Frontal cortex (tissue), 4 donors: ENCODE results near the gene DPH1. TPM values are rescaled to one million over a fixed set of nuclear protein-coding genes. Genes with fewer than 3 reads are reported as not detected.
A peak's percentile ranks its signal among the peaks of the same experiment; 100 is the strongest.

Source experiments
- DNase-seq, 2 donors: peaks; one replicate each; pipeline ENCODE4 v3.0.0; 2012; ENCODE audit warnings: low spot score in 2 of 2
- FAIRE-seq: peaks from 2 replicates; lab custom pipeline; 2012; peaks lifted over from hg19 to GRCh38; lab: Jason Lieb, UNC
- total RNA-seq: library from RNA; depleted of rRNA; stranded (reverse); fragments of >200 nt; gene quantifications from one replicate; pipeline ENCODE4 v1.2.3, GENCODE V29; 2014
- donor health status: control.
- donor health status: control.
- donor health status: control.

Gene DPH1
- total RNA-seq, 1 donor from 2014 or later: 21.6 TPM

DNA sequence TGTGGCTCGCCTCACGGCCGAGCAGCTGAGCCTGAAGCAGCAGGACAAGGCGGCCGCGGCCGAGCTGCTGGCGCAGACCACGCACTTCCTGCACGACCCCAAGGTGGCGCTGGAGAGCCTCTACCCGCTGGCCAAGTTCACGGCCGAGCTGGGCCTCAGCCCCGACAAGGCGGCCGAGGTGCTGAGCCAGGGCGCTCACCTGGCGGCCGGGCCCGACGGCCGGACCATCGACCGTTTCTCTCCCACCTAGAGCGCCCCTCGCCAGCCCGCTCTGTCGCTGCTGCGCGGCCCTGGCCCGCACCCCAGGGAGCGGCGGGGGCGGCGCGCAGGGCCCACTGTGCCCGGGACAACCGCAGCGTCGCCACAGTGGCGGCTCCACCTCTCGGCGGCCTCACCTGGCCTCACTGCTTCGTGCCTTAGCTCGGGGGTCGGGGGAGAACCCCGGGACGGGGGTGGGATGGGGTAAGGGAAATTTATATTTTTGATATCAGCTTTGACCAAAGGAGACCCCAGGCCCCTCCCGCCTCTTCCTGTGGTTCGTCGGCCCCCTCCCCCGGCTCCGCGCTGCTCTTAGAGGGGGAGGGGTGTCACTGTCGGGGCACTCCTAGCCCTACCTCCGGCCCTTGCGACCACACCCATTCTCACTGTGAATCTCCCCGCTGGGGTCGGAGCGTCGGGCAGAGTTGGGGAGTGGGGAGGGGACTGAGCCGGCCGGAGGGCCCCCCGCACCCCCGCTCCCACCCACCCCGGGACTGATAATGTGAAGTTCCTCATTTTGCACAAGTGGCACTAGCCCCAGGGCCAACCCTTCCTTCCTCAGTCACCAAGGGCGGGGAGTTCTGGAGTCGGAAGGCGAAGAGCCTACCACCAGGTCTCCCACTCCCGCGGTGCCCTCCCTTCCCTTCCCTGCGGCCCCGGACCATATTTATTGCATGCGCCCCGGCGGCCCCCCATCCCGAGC, 28.9 kb downstream of the DPH1 start:
- peak; percentile 70 to 74 for DNase-seq
- no peak for FAIRE-seq

DNA sequence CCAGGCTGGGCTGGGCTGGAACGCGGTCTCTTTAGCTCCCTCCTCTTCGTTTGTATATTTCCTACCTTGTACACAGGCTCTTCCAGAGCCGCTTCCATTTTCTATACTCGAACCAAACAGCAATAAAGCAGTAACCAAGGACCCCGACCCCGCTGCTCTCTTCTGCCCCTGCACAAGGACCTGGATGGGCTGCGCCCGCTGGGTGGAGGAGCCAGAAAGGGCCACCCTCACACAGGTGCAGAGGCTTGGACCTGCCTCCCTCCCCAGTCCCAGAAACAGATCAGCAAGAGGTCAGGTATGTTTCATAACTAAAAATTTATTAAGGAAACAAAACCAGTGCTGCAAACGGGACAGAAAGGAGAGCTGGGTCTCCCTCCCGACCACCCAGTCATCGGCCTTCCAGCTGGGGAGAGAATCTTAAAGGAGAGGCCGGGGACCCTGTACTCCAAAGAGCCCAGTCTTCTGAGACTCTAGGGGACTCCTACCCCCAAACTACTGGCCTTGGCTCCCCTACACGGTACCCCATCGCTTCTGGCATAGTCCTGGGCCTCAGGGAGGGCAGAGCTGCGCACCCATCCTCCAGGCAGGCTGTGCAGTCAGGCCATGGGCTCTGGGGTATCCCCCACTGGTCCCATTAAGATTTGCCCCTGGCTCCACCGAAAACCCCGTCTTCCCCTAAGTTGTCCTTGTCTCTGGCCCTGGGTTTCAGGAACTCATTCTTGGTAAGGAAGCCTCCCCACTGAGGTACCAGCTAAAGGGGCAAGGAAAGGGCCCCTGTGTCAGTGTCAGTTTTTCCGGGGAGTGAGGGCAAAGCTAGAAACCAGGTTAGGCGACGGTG, 29.8 kb downstream of the DPH1 start:
- FAIRE-seq: no peak
- no peak for DNase-seq

DNA sequence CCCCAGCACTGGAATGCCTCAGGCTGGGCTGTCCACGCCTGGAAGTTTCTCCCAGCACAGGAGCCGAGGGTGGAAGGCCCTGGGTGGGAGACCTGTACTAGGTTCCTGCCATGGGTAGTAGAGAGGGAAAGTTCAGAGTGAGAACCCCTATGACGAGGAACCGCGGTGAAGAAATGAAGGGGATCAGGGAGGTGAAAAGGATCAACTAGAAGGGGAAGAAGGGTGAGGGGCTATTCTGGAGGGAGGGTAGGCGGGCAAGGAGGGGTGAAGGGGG, 30.4 kb downstream of the DPH1 start:
- no peak for DNase-seq
- FAIRE-seq: no peak

DNA sequence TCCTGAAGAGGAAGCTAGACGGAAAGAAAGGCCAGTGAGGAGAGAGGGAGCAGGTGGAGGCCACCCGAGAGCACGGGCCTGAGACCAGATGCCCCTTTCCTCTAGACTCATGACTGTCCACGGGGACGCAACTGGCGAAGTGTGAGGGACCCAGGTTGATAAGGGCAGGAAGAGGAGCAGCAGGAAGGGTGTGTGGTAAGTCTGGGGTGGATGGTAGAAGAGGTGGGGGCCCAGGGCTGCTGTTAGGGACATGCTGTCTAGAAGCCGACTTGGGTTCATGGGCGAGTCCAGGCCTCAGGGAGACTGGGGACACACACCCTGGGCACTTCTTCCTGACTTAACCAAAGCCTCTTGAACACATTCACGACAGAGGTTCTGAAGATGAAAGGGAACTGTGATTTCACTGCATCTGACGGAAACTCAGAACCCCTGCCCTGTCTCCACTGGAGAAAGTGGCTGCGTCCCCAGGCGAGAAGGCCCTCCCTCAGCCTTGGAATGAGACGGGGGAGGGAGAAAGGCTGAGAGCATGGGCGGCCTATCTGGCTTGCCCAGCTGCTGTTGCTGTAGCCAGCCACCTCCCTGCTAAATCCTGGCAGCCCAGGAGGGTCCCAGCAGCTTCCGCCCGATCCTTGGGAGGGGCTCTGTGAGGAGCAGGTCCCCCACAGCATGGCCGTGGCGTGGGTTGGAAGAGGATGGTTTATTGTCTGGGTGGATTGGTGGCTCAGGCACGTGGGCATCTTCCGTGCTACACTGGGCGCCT, 30.9 kb downstream of the DPH1 start:
- no peak for FAIRE-seq
- DNase-seq: no peak

DNA sequence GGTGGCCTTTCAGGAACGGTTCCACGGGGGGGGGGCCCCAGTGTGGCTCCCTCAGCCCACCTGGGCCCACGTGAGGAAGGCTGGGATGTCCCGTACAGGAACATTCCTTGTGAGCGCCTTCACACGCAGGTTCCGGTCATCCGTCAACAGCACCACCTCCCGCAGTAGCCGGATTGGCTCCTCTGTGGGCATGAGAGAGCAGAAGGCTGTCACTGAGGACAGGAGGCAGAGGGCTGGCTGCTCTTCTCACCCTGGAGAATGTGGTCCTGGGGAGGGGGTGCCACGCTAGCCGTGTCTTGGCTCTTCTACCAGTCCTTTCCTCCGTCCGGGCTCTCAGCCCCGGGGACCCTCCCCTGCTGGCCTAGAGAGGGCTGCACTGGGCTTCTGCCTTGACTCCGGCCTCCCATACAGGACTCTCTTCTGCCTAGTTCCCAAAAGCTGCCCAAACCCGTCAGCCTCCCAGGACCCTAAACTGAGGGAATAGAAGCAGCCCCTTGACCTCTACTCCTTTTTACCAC, 31.5 kb downstream of the DPH1 start:
- FAIRE-seq: no peak
- no peak for DNase-seq

DNA sequence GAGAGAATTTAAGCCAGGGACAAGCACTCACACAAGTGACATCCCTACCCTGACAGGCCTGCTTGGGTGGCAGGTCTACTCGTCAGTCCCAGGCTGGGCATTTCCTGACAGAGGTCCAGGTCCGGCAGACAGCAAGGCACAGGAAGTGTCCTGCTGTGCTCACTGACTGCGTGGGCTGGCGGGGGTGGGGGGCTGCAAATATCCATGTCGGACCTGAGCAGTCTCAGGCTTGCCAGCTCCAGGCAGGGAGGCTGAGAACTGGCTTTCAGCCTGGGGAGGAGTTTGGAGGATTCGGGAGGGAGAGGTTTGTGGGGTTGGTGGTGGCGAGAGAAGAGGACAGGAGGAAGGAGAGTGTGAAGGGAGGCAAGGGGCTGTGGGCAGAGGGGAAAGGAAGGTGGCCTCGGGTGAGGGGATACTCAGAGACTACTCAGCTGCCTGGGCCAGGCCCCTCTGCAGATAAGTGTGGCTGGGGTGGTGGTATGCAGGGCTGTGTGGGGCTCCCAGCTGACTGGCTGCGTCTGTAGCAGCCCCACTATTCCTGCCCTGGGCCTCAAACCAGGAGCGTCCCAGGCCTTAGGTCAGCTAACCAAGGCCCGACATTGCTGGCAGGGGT, 32.7 kb downstream of the DPH1 start:
- DNase-seq: no peak
- no peak for FAIRE-seq

DNA sequence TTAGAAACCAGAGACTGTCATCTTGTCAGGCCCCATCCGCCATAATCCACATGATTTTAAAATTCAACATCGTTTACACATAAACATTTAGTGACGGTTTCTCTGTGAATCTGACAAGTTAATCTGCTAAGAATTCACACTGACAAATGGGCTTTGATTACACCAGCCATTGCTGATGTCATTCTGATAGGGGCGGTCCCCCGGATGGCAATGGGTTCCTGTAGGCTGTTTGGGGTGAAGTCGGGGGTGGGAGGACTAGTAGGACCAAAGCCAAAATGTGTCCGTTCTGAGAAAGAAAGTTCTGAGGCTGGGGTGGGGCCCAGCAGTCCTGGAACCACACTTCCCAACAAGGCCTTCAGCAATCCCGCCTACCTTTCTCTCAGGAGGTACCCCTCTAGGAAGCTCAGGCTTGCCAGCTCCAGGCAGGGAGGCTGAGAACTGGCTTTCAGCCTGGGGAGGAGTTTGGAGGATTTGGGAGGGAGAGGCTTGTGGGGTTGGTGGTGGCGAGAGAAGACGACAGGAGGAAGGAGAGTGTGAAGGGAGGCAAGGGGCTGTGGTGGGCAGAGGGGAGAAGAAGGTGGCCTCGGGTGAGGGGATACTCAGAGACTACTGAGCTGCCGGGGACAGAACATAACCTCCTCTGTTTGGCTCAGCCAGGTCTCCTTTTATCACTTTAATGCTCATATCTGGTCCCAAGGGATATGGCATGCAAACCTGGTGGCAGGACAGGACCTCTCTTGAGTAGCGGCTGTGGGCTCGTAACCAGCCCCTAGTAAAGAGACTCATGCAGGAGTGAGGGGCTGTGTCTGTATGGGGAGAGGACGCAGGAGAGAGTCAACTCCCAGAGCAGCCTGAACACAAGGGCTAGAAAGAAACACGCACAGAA, 33.6 kb downstream of the DPH1 start:
- FAIRE-seq: no peak
- DNase-seq: no peak

DNA sequence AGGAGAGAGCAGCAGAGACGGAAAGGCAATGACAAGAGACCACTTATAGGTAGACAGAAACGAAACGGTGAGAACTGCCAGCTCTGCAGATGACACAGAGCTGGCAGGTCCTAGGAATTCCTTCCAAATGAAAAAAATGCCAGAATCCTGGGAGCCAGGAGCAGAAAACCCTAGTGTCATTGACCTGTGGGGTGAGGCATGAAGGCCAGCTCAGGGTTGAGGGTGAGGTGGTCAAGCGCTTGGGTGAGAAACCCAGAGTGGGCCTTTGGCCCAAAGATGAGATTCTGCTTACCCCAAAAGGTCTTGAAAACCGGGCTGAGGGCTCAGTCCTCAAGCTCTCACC, 34.2 kb downstream of the DPH1 start:
- DNase-seq: no peak
- no peak for FAIRE-seq

DNA sequence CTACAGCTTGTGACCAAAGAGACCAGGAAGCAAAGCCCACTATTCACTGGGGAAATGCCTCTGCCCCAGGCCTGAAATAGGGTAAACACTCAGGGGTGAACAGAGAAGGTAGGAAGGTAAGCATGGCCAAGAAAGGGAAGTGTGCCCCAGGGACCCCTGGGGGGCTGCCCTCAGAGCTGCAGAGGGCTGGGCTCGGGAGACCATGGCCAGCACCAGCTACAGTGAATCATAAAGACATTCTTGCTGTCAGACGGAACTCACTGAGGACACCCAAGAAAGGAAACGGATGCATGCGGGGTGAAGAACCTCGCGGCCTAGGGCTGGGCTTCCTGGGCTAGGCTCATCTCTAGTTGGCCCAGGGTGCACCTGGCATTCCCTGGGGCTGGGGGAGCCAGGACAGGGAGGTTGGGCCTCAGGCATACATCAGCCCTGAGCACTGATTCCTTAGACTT, 34.6 kb downstream of the DPH1 start:
- DNase-seq (no peak), FAIRE-seq (no peak)

DNA sequence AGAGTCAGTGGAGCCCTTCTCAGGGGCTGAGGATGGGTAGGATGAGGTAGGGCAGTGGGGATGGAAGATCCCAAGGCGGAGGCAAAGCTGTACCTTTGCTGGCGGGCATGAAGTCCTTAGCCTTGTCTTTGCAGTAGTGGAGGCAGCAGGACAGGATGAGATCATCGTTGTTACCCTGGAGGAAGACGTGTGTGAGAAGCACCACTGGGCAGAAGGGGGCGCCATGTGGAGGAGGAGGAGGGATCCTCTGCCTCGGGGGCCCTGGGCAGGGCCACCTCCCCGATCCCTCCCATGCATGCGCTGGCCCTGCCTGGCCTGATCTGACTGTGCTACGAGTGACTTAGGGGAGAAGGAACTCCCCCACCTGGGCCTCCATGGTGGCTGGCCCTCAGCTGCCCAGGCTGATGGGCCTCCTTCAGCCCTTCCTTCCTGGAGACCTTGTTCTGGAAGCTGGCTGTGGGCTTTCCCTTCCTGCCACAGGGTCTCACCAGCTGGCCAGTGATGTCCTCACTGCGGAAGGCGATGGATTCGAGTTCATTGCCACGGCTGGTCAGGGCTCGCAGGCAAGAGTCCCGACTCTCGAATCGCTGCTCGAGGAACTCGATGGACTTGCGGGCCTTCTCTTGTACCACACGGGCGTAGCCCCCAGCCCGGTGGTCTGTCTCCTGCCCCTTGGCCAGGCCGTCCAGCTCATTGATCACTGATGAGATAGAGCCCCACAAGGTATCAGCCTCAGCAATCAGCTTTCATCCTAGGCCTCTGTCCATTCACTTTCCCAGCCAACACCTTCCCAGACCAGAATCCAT, 35.2 kb downstream of the DPH1 start:
- DNase-seq (no peak), FAIRE-seq (no peak)

DNA sequence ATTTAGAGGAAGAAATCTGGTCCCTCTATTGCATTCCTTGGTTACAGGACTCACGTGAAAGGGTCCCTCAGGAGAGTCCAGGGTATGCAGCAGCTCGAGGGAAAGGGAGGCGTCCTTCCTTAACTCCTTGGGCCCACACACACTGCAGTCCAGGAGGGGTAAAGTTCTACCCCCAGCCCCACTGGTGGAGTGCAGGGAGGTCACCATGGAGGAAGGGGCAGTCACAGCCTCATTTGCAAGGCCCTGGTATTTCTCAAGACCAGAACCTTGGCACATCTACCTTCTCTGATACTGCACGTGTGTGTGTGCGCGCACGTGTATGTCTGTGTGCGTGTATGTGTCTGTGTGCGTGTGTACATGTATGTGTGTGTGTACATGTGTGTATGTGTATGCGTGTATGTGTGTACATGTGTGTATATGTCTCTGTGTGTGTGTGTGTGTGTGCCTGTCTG, 36.0 kb downstream of the DPH1 start:
- no peak for FAIRE-seq
- DNase-seq: no peak

DNA sequence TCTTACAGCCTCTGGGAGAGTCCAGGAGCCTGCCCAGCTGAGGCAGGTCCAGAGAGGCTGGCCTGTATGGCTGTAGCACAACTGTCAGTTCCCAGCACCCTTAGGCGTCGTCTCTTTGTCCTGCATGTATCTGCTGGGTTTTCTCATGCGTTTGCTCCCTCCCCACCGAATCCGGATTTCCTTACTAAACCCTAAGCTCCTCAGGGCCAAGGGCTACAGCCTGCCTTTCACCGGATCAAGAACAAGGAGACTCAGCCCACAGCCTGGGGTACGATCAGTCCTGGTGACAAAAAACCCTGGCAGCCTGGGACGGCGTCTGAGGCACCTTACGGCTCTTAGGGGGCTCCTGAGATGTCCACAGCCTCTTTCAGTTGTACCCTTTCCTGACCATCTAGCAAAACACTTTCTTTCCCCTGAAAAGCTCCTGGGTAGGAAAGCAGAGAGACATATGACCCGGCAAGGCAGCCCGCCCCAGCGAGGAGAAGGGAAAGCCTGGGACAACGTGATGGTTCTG, 37.2 kb downstream of the DPH1 start:
- FAIRE-seq: no peak
- DNase-seq: no peak

DNA sequence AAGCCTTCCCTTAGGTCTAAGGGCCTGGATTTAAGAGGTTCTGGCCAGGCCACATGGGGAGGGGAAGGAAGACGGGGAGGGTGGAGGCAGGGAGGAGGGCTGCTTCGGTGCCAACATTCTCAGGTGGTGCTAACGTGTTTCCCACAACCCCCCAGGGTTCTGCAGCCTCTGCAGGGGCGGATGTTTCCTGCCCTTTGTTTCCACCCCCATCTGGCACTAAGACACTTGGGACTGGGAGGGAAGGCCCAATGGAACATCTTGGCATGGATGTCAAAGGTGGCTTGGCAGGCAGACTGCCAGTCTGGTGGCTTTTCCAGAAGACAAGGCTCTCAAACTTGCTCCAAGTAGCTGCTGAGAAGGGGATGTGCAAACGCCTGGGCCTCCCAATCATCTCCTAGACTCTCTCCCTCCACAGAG, 37.7 kb downstream of the DPH1 start:
- FAIRE-seq: no peak

DNA sequence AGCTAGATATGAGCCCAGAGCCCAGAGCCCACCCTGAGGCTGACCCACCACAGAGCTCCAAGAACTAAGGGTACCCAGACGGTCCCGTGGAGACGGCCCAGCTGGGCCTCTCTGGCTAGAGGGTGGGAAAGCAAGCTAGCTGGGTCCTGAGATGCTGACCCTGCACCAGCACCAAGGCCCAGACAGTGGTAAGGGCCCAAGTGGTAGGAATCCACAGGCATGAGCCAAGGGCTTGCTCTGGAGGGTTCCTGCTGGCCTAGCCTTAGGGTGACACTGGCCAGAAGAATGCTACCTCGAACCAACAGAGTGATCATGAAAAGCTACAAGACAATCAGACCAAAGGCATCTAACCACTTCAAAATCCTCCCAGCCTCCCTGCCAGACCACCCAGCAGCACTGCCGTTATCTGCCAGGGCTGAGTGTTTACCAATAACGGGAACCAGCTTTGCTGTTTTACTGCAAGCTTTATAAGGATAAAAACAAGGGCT, 38.1 kb downstream of the DPH1 start:
- FAIRE-seq: no peak
- DNase-seq: no peak

More for the DNA sequence above, 37.7 kb downstream of the DPH1 start:
- DNase-seq: no peak

DNA sequence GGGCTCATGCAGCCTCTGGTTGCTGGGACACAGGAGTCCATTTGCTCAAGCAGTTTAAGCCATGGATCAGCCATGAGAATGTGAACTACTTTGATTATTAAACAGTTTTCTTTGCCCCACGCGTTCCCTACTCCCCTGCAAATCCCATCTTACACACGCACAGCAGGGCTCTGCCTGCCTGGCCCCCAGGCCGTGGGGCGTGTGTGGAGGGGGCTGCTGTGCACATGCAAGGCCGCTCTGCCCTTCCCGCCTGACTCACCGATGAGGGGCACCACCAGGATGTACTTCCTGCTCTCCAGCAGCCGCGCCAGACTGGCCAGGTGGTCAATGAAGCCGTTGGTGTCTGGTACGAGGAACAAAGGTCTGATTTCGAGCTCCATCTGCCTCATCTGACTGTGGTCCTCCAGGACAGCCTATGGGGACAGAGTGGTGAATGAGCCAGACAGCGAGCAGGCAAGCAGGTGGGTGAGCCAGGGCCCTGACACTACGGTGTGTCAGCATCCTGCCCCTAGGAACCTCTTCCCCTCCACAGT, 38.6 kb downstream of the DPH1 start:
- no peak for FAIRE-seq
- no peak for DNase-seq

DNA sequence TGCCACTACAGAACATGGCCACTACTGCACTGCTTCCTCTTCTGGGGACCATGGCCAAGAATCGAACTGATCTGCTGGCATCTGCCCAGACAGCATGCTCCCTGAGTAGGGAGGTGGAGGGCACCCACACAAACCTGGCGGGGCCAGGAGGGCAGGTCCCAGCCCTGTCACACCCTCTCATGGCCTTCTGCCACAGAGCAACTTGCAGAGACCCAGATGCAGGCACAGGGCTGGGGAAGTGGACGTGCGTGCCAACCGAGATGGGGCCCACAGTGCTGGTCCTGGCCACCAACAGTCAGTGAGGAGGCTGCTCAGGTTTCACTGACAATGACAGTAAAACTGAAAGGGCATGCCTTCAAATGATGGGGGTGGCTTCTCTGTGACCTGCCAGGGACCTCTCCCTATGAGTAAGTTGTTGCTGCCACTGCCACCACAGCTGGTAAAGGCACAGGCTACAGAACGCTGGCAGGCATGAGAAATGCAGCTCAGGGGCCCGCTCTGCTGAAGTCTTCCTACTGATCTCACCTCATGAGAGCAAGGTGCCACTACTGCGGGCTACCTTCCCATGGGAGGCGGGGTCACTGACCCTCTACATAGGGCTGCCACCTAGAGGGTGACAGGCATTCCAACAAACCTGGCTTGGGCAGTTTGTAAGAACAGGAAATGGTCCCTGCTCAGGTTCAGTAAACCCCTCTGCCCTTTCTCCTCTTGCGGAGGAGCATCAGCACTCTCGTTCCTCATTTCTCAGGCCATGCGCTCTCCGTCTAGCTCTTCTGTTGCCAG, 40.5 kb downstream of the DPH1 start:
- FAIRE-seq (no peak), DNase-seq (no peak)

DNA sequence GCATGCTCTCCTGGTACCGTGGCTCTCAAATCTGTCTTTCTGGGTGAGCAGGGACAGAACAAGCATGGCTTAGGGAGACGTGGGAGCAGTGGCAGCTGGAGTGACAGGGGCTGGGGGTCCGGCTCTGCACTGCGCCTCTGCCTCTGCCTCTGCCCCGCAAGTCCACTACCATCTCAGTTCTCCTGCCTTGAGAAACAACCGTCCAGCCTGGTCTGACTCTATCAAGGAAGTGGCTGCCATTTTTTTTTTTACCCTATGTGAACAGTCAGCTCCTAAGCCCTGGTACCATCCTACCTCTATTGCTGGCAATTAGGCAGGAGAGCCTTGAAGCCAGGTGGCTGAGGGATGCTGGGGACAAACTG, 41.1 kb downstream of the DPH1 start:
- no peak for FAIRE-seq

More for the DNA sequence above, 41.1 kb downstream of the DPH1 start:
- no peak for DNase-seq
